H1 (cell line): ENCODE measurements around the gene DOCK8. TPM values are rescaled to one million over a fixed set of nuclear protein-coding genes. Genes with fewer than 3 reads are reported as not detected.

ENCODE experiments used
- CTCF ChIA-PET: fragments of 300-600 bp; sonication (Branson Sonifier 250); formaldehyde crosslinking; loops from one replicate; lab custom pipeline; 2021; ENCODE audit not compliant: partially characterized antibody; lab: Charles Lee
- POLR2A ChIA-PET: fragments of 300-600 bp; sonication (Branson Sonifier 250); formaldehyde crosslinking; loops from one replicate; lab custom pipeline; 2021; ENCODE audit warnings: inconsistent platforms; ENCODE audit not compliant: partially characterized antibody; lab: Charles Lee
- DNase-seq, 2 experiments: peaks; one replicate each; pipeline versions ENCODE4 v3.0.0 to v3.0.0-alpha.2; 2010 to 2022; ENCODE audit warnings: low spot score in 2 of 2, low read depth in 1 of 2, mixed read lengths in 1 of 2
- FAIRE-seq: peaks from 2 replicates; lab custom pipeline; 2011; peaks lifted over from hg19 to GRCh38; lab: Jason Lieb, UNC
- H2AFZ ChIP-seq: 2 replicates; pipeline ENCODE4 v1.8.1; 2012; ENCODE audit warnings: low read length, inconsistent platforms
- H2AK5ac ChIP-seq: 2 replicates; pipeline ENCODE4 v1.6.1; 2013; ENCODE audit warnings: low read depth, low read length
- H2BK120ac ChIP-seq: replicated peaks from 2 replicates; pipeline ENCODE3; 2013; ENCODE audit warnings: low read depth, low read length, inconsistent platforms
- H2BK12ac ChIP-seq: 2 replicates; pipeline ENCODE4 v1.6.1; 2013; ENCODE audit warnings: low read depth, low read length
- H2BK15ac ChIP-seq: 2 replicates; pipeline ENCODE4 v1.6.1; 2013; ENCODE audit warnings: low read length
- H2BK20ac ChIP-seq: 2 replicates; pipeline ENCODE4 v1.6.1; 2013; ENCODE audit warnings: low read length
- H2BK5ac ChIP-seq: 2 replicates; pipeline ENCODE4 v1.6.1; 2013; ENCODE audit warnings: low read depth, low read length
- H3K14ac ChIP-seq: 2 replicates; pipeline ENCODE4 v1.6.1; 2013; ENCODE audit warnings: inconsistent platforms; ENCODE audit not compliant: insufficient read length
- H3K18ac ChIP-seq: 2 replicates; pipeline ENCODE4 v1.6.1; 2013; ENCODE audit warnings: low read length; ENCODE audit errors: extremely low read depth
- H3K23ac ChIP-seq: 2 replicates; pipeline ENCODE4 v1.6.1; 2013; ENCODE audit warnings: inconsistent platforms; ENCODE audit not compliant: insufficient read length
- H3K23me2 ChIP-seq: 2 replicates; pipeline ENCODE4 v1.6.1; 2013; ENCODE audit warnings: low read depth, low read length
- H3K27ac ChIP-seq: 2 replicates; pipeline ENCODE4 v1.6.1; 2011; ENCODE audit warnings: low read depth, low read length, inconsistent platforms
- H3K27me3 ChIP-seq, 4 experiments: replicated peaks in 1 of 4; 1 replicate in 1 of 4; 2 replicates in 3 of 4; pipeline versions ENCODE4 v1.6.1 to v1.8.1; 2011 to 2013; ENCODE audit warnings: low read length in 3 of 4, mild to moderate bottlenecking in 3 of 4, inconsistent platforms in 2 of 4, mixed read lengths in 2 of 4, moderate library complexity in 1 of 4; ENCODE audit not compliant: control insufficient read depth in 3 of 4, insufficient read depth in 3 of 4; ENCODE audit errors: extremely low read depth in 1 of 4
- H3K36me3 ChIP-seq, 4 experiments: 2 replicates each; pipeline versions ENCODE4 v1.6.1 to v1.8.1; 2011 to 2013; ENCODE audit warnings: mild to moderate bottlenecking in 4 of 4, low read length in 3 of 4, moderate library complexity in 2 of 4, control low read depth in 1 of 4, inconsistent platforms in 1 of 4; ENCODE audit not compliant: insufficient read depth in 4 of 4, control insufficient read depth in 2 of 4
- H3K4ac ChIP-seq: replicated peaks from 2 replicates; pipeline ENCODE3; 2013; ENCODE audit warnings: low read length, low read depth, mixed read lengths, inconsistent platforms; ENCODE audit not compliant: insufficient read length
- H3K4me1 ChIP-seq, 4 experiments: replicated peaks in 1 of 4; 1 replicate in 1 of 4; 2 replicates in 3 of 4; pipeline versions ENCODE4 v1.6.1 to v1.8.1; 2011 to 2013; ENCODE audit warnings: low read length in 3 of 4, inconsistent platforms in 2 of 4, mixed read lengths in 1 of 4; ENCODE audit not compliant: insufficient read depth in 4 of 4, control insufficient read depth in 3 of 4
- H3K4me2 ChIP-seq, 2 experiments: 2 replicates each; pipeline versions ENCODE4 v1.6.1 to v1.8.1; 2011 to 2013; ENCODE audit warnings: low read depth in 2 of 2, low read length in 2 of 2, control low read depth in 1 of 2, inconsistent platforms in 1 of 2, mild to moderate bottlenecking in 1 of 2; ENCODE audit not compliant: insufficient read depth in 1 of 2
- H3K4me3 ChIP-seq, 4 experiments: fragments of 200-600, 300-600 bp in 1 of 4; sonication (generic), shearing (Covaris generic), sonication (Bioruptor Twin) in 1 of 4; 2 replicates each; pipeline versions ENCODE4 v1.5.1 to v1.8.1; 2011 to 2016; ENCODE audit warnings: low read length in 4 of 4, low read depth in 3 of 4, control low read depth in 2 of 4, inconsistent platforms in 2 of 4, mild to moderate bottlenecking in 2 of 4, mixed read lengths in 1 of 4, moderate library complexity in 1 of 4; ENCODE audit not compliant: insufficient read depth in 2 of 4; ENCODE audit errors: extremely low read depth in 1 of 4
- H3K56ac ChIP-seq: replicated peaks from 2 replicates; pipeline ENCODE3; 2013; ENCODE audit warnings: low read depth, mild to moderate bottlenecking, mixed read lengths, low read length, inconsistent platforms; ENCODE audit not compliant: insufficient read length
- H3K79me1 ChIP-seq: 2 replicates; pipeline ENCODE4 v1.6.1; 2013; ENCODE audit warnings: low read depth, low read length, control low read depth
- H3K79me2 ChIP-seq, 2 experiments: 2 replicates each; pipeline versions ENCODE4 v1.6.1 to v1.8.1; 2012 to 2013; ENCODE audit warnings: low read length in 2 of 2, mild to moderate bottlenecking in 2 of 2, inconsistent platforms in 1 of 2; ENCODE audit not compliant: insufficient read depth in 2 of 2, control insufficient read depth in 1 of 2
- H3K9ac ChIP-seq, 4 experiments: replicated peaks in 1 of 4; 1 replicate in 1 of 4; 2 replicates in 3 of 4; pipeline versions ENCODE4 v1.6.1 to v1.8.1; 2011 to 2013; ENCODE audit warnings: low read depth in 3 of 4, low read length in 3 of 4, control low read depth in 2 of 4, mild to moderate bottlenecking in 2 of 4, moderate library complexity in 2 of 4, inconsistent platforms in 1 of 4; ENCODE audit errors: extremely low read depth in 1 of 4
- H3K9me3 ChIP-seq, 2 experiments: 2 replicates each; pipeline versions ENCODE4 v1.6.1 to v1.8.1; 2012 to 2013; ENCODE audit warnings: mild to moderate bottlenecking in 2 of 2, moderate library complexity in 2 of 2, control low read depth in 1 of 2, inconsistent platforms in 1 of 2, low read depth in 1 of 2, low read length in 1 of 2, mixed read lengths in 1 of 2; ENCODE audit not compliant: insufficient read depth in 2 of 2
- H4K20me1 ChIP-seq, 2 experiments: replicated peaks in 1 of 2; 2 replicates each; pipeline versions ENCODE3 to v1.8.1; 2011 to 2013; ENCODE audit warnings: inconsistent platforms in 2 of 2, low read length in 2 of 2, mild to moderate bottlenecking in 1 of 2; ENCODE audit not compliant: insufficient read depth in 2 of 2, control insufficient read depth in 1 of 2
- H4K5ac ChIP-seq: 2 replicates; pipeline ENCODE4 v1.6.1; 2013; ENCODE audit warnings: low read length, low read depth, mixed read lengths, inconsistent platforms; ENCODE audit not compliant: insufficient read length
- H4K8ac ChIP-seq: 2 replicates; pipeline ENCODE4 v1.8.0; 2013; ENCODE audit warnings: mild to moderate bottlenecking, moderate library complexity, low read length, inconsistent platforms; ENCODE audit not compliant: insufficient read depth; ENCODE audit errors: extremely low read depth
- H4K91ac ChIP-seq: replicated peaks from 2 replicates; pipeline ENCODE3; 2013; ENCODE audit warnings: low read length, mixed read lengths, inconsistent platforms; ENCODE audit not compliant: insufficient read length
- SRF ChIP-seq: IDR thresholded peaks from 2 replicates; pipeline ENCODE4 v1.6.1; 2011; ENCODE audit warnings: mild to moderate bottlenecking, low read depth, low read length, moderate library complexity
- WGBS, 2 experiments: shearing (Covaris generic) in 1 of 2; methylation state at CpG; one replicate each; pipeline versions ENCODE4 v1.1.6 to v1.1.7; 2013 to 2015; ENCODE audit warnings: low lambda C conversion rate in 2 of 2, mixed read lengths in 2 of 2, inconsistent platforms in 1 of 2, low coverage in 1 of 2, missing lambda C conversion rate in 1 of 2; ENCODE audit not compliant: insufficient replicate concordance in 2 of 2, insufficient coverage in 1 of 2, insufficient read length in 1 of 2; ENCODE audit errors: extremely low coverage in 1 of 2, missing lambda C conversion rate in 1 of 2; 5-methylcytosine and 5-hydroxymethylcytosine counted together
- polyA plus RNA-seq, 7 experiments: library from polyadenylated mRNA; depleted of rRNA in 3 of 7; stranded (reverse) in 5 of 7; unstranded in 2 of 7; fragments of >200 nt in 5 of 7; fragments of 200-250 nt in 2 of 7; gene quantifications; 1 replicate in 5 of 7; 2 replicates in 1 of 7; 4 replicates in 1 of 7; pipeline versions ENCODE4 v1.2.1 to v1.2.3, GENCODE V29; 2011 to 2013; ENCODE audit warnings: missing spikeins in 2 of 7, mixed read lengths in 2 of 7
- total RNA-seq: library from RNA; stranded (reverse); fragmentation: NEBNext Ultra II Directional; extraction: Animal tissue kit (Norgen Biotek cat#: 25700); gene quantifications from 2 replicates; pipeline ENCODE4 v1.2.1, GENCODE V29; 2021

Gene DOCK8
- total and polyA plus RNA-seq, 2 of the 8 experiments (the other 6 are each of a cell fraction or from before 2014, with no cell fraction given) = 0.57 to 2.0 TPM

DNA sequence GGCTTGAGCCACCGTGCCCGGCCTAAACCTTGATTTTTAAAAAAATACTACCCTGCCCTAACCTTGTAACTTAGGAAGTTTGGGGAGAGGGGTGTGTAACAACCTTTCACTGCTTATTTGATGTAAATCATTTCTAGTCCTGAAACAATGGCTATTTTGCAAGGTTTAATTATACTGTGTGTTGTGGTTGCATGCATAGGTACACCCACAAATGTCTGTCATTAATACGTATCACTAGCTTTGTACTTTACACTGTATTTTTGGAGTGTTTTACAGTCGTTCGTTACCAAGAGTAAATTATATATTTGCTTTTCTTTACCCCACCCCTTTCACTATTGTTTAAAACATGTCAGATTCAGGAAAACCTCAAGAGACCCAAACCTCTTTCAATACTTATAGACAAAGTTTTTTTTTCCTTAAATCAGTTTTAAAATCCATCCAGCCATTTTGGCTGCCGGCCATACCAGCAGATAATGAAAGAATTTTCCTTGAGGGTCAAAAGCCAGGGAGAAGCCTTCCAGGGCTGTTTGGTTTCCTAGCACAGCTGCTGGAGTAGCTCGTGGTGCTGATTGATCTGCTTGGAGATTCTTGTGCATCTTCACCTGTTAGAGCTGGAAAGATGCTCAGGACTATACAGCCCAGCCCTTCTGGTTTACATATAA, 50.7 kb downstream of the DOCK8 start:
- no peak overlapping the region for H2AK5ac ChIP-seq
- no peak overlapping the region for H2BK20ac ChIP-seq
- no peaks in the 10 kb centered on the region for H4K20me1 ChIP-seq
- no peak overlapping the region for H4K8ac ChIP-seq
- no peak overlapping the region for H2BK5ac ChIP-seq
- H3K4me1 ChIP-seq = no peaks in the 10 kb centered on the region
- no peaks in the 10 kb centered on the region for H3K27me3 ChIP-seq
- no peaks in the 10 kb centered on the region for H3K23me2 ChIP-seq
- no peak overlapping the region for H4K5ac ChIP-seq
- no peak overlapping the region for H2BK120ac ChIP-seq
- H3K4ac ChIP-seq = no peak overlapping the region
- no peak overlapping the region for H3K4me3 ChIP-seq
- DNase-seq (no peak), FAIRE-seq (no peak)
- 74% methylated on average over 7 of the region's 7 CpGs; no CpG with 5 or more reads in 1 of the 2 experiments for WGBS, 2 experiments
- no peak overlapping the region for H2BK15ac ChIP-seq
- no peak overlapping the region for H3K9ac ChIP-seq
- no peak overlapping the region for H4K91ac ChIP-seq
- no peak overlapping the region for H3K14ac ChIP-seq
- H2AFZ ChIP-seq = no peak overlapping the region
- H3K23ac ChIP-seq = no peak overlapping the region
- no peaks in the 10 kb centered on the region for H3K79me2 ChIP-seq
- CTCF ChIA-PET = interaction anchor here (0.9 to 1.2 kb wide), 3 partner anchors 10 to 22 kb away, joined by 3 to 4 read pairs (median 4); no protein-coding TSS in a partner anchor
- H3K9me3 ChIP-seq = no peaks in the 10 kb centered on the region
- H3K56ac ChIP-seq = no peak overlapping the region
- no peak overlapping the region for H3K4me2 ChIP-seq
- H3K18ac ChIP-seq = no peak overlapping the region
- H2BK12ac ChIP-seq = no peak overlapping the region
- POLR2A ChIA-PET = no interaction called here
- H3K79me1 ChIP-seq = no peaks in the 10 kb centered on the region
- H3K36me3 ChIP-seq = no peaks in the 10 kb centered on the region
- H3K27ac ChIP-seq = no peak overlapping the region
- no peak for TF ChIP-seq SRF
